ENCODE measurements around the gene PRSS36. TPM values are rescaled to one million over a fixed set of nuclear protein-coding genes. Genes with fewer than 3 reads are reported as not detected.

The PRSS36 gene
- total RNA-seq (under 1 TPM; 0.09 to 0.50 TPM), polyA plus RNA-seq (1 to 10 TPM in 1 of 2 donors, under 1 TPM in 1; 0.74 to 2.1 TPM)

DNA sequence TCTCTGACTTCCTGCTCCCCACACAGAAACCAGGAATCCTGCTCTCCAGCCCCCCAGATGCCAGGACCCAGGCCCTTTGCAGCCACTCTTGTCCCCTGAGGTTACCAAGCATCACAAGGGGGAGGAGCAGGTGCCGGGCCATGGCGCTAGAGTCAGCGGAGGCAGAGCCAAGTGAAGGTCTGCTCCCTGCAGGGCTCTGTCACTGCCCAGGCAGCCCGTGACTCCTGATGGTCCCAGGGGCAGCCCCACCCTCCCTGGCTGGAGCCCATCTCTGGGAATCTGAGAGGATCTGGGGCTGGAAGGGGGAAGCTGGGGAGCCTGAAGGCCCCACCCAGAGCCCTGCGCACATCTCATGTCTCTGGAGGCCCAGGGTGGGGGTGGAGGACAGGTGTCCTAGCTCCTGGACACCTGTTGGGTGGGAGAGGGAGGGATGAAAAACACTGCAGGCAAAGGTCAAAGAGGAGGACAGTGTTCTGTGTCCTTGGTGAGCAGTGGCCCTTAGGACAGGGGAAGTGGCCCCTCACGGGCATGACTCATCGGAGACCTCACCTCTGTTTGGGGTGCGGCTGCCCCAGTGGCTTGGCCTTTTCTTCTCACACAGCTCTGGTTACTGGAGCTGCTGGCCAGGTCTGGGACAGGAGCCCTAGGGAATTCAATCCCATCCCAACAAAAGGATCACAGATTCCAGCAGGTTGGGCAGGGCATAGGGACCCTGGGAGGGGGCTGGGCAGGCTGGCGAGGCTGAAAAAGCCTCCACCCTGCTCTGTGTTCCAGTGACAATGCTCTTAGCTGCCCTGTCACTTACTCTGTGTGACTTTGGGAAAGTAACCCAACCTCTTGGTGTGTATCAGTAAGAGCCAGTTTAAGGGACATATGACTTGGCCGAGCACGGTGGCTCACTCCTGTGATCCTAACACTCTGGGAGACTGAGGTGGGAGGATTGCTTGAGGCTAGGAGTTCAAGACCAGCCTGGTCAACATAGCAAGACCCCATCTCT, at the start of gene PRSS36:
PRSS36 (minus strand) TSS at position 173 of the 997 bp plus-strand sequence; CDS start at position 142, 31 bp downstream.
- no peaks in the 10 kb centered on the region for H3K9me3 ChIP-seq (ENCODE audit: control insufficient read depth in 4 of 4, low read length in 3 of 4)
- no peak within 1 kb of the TSS for H3K27ac ChIP-seq (ENCODE audit: low read depth in 1 of 2, low read length in 2 of 2)
- H3K36me3 ChIP-seq (ENCODE audit: control insufficient read depth in 4 of 4, insufficient read depth in 3 of 4, low read depth in 1 of 4, low read length in 3 of 4), result no peaks in the 10 kb centered on the region
- H3K27me3 ChIP-seq (ENCODE audit: control insufficient read depth in 4 of 4, insufficient read depth in 4 of 4, low read length in 3 of 4), result no peaks in the 10 kb centered on the region
- H3K4me3 ChIP-seq (ENCODE audit: low read depth in 1 of 3, low read length in 3 of 3), result no peak within 1 kb of the TSS
- H3K9ac ChIP-seq (ENCODE audit: low read depth in 1 of 2, low read length in 2 of 2), result no peak within 1 kb of the TSS
- H3K4me1 ChIP-seq (ENCODE audit: control insufficient read depth in 4 of 4, insufficient read depth in 4 of 4, low read length in 3 of 4), result peaks cover 0 to 5% (median 2%) of the 10 kb centered on the region in 4 donors
- no peak for DNase-seq (ENCODE audit: low spot score)
- TF ChIP-seq, protein P1, sequence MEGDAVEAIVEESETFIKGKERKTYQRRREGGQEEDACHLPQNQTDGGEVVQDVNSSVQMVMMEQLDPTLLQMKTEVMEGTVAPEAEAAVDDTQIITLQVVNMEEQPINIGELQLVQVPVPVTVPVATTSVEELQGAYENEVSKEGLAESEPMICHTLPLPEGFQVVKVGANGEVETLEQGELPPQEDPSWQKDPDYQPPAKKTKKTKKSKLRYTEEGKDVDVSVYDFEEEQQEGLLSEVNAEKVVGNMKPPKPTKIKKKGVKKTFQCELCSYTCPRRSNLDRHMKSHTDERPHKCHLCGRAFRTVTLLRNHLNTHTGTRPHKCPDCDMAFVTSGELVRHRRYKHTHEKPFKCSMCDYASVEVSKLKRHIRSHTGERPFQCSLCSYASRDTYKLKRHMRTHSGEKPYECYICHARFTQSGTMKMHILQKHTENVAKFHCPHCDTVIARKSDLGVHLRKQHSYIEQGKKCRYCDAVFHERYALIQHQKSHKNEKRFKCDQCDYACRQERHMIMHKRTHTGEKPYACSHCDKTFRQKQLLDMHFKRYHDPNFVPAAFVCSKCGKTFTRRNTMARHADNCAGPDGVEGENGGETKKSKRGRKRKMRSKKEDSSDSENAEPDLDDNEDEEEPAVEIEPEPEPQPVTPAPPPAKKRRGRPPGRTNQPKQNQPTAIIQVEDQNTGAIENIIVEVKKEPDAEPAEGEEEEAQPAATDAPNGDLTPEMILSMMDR (IDR thresholded peaks at IDR 0.05; ENCODE audit: low read depth, low read length, missing input control), result no peak
- TF ChIP-seq, protein P2, sequence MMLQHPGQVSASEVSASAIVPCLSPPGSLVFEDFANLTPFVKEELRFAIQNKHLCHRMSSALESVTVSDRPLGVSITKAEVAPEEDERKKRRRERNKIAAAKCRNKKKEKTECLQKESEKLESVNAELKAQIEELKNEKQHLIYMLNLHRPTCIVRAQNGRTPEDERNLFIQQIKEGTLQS (IDR thresholded peaks at IDR 0.05), result no peak
- TF ChIP-seq RAD21 (IDR thresholded peaks at IDR 0.05), result no peak
- TF ChIP-seq RXRA (IDR thresholded peaks at IDR 0.05), result no peak
- TF ChIP-seq TAF1 (conservative IDR thresholded peaks at IDR 0.05), result no peak
- no peak for TF ChIP-seq NR2F2 (IDR thresholded peaks at IDR 0.05)
- 86% methylated on average over 11 of the region's 11 CpGs for WGBS

DNA sequence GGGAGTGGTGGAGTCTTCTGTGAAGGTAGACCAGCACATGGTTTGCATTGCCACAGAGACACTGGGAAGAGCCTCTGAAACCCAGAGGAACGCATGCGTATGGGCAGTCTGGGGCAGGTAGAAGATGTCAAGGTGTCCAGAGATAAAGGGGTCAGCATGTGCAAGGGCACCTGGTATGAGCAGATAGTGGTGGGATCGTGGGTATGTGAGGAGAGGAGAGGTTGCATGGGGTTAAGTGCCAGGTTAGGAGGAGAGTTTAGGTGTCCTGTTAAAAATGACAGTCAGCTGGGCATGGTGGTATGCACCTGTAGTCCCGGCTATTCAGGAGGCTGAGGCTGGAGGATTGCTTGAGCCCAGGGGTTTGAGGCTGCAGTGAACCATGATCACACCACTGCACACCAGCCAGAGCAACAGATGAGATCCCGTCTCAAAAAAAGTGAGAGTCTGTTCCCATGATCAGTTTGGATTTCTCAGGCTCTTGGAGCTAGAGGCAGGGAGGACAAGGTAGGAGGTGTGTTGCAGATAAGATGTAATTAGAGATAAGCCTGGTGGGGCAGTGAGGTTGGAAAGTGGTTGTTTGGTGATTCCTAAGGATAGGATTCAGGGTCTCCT, 49.7 kb upstream of the PRSS36 start:
- Histone ChIP-seq H3K4me3 (ENCODE audit: low read depth in 1 of 3, low read length in 3 of 3) (no peak overlapping the region), H3K9me3 (ENCODE audit: control insufficient read depth in 4 of 4, low read length in 3 of 4) (no peaks in the 10 kb centered on the region), H3K4me1 (ENCODE audit: control insufficient read depth in 4 of 4, insufficient read depth in 4 of 4, low read length in 3 of 4) (peaks cover 0 to 24% (median 13%) of the 10 kb centered on the region in 4 donors), H3K36me3 (ENCODE audit: control insufficient read depth in 4 of 4, insufficient read depth in 3 of 4, low read depth in 1 of 4, low read length in 3 of 4) (peaks cover 6 to 15% (median 7%) of the 10 kb centered on the region in 4 donors), H3K27me3 (ENCODE audit: control insufficient read depth in 4 of 4, insufficient read depth in 4 of 4, low read length in 3 of 4) (no peaks in the 10 kb centered on the region), H3K27ac (ENCODE audit: low read depth in 1 of 2, low read length in 2 of 2) (no peak overlapping the region), H3K9ac (ENCODE audit: low read depth in 1 of 2, low read length in 2 of 2) (no peak overlapping the region)
- no peak for TF ChIP-seq RAD21 (IDR thresholded peaks at IDR 0.05)
- no peak for TF ChIP-seq RXRA (IDR thresholded peaks at IDR 0.05)
- TF ChIP-seq FOXA1 (IDR thresholded peaks at IDR 0.05), result no peak
- TF ChIP-seq YY1 (IDR thresholded peaks at IDR 0.05), result no peak
- TF ChIP-seq HNF4G (IDR thresholded peaks at IDR 0.05), result no peak
- DNase-seq (ENCODE audit: low spot score), result no peak
- 94% methylated on average over 5 of the region's 5 CpGs for WGBS

DNA sequence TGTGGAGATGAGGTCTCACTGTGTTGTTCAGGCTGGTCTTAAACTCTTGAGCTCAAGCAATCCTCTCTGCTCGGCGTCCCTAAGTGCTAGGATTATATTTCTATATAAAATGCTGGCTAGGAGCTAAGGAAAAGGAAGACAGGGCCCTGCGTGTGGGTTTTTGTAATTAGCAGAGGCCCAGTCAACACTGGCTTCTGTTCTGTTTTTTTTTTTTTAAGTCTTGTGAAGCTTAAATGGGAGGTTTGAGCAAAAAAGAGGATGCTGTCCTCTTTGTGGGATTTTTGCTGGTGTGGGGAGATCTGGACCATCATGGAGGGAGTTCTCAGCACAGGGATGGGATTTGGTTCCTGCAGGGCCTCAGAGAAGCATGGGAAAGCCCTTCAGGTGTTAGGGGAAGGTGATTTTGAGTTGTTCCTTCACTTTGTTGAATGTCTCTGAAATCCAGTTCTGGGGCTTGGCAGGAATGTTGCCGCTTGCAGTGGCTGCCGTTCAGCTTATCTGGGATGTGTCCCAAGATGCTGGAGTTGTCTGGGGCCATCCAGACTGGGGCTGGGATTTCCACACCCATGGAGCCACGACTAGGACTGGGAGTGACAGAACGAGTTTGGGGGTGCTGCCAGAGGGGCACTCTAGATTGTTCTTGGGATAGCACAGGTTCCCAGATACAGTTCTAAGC, 48.5 kb upstream of the PRSS36 start:
- H3K4me1 ChIP-seq (ENCODE audit: control insufficient read depth in 4 of 4, insufficient read depth in 4 of 4, low read length in 3 of 4), result peaks cover 0 to 24% (median 13%) of the 10 kb centered on the region in 4 donors
- peaks cover 8 to 16% (median 12%) of the 10 kb centered on the region in 4 donors for H3K36me3 ChIP-seq (ENCODE audit: control insufficient read depth in 4 of 4, insufficient read depth in 3 of 4, low read depth in 1 of 4, low read length in 3 of 4)
- H3K4me3 ChIP-seq (ENCODE audit: low read depth in 1 of 3, low read length in 3 of 3), result no peak overlapping the region
- no peaks in the 10 kb centered on the region for H3K27me3 ChIP-seq (ENCODE audit: control insufficient read depth in 4 of 4, insufficient read depth in 4 of 4, low read length in 3 of 4)
- H3K9ac ChIP-seq (ENCODE audit: low read depth in 1 of 2, low read length in 2 of 2), result no peak overlapping the region
- WGBS, result 70% methylated on average over 7 of the region's 7 CpGs
- no peak overlapping the region for H3K27ac ChIP-seq (ENCODE audit: low read depth in 1 of 2, low read length in 2 of 2)
- TF ChIP-seq RAD21 (IDR thresholded peaks at IDR 0.05) (no peak), FOXA1 (IDR thresholded peaks at IDR 0.05) (no peak), SP1 (IDR thresholded peaks at IDR 0.05) (no peak), HNF4A (conservative IDR thresholded peaks at IDR 0.05) (no peak), RXRA (IDR thresholded peaks at IDR 0.05) (no peak), NR2F2 (IDR thresholded peaks at IDR 0.05) (no peak)
- TF ChIP-seq, protein P1 (IDR thresholded peaks at IDR 0.05; ENCODE audit: low read depth, low read length, missing input control), result no peak
- TF ChIP-seq, protein P3, sequence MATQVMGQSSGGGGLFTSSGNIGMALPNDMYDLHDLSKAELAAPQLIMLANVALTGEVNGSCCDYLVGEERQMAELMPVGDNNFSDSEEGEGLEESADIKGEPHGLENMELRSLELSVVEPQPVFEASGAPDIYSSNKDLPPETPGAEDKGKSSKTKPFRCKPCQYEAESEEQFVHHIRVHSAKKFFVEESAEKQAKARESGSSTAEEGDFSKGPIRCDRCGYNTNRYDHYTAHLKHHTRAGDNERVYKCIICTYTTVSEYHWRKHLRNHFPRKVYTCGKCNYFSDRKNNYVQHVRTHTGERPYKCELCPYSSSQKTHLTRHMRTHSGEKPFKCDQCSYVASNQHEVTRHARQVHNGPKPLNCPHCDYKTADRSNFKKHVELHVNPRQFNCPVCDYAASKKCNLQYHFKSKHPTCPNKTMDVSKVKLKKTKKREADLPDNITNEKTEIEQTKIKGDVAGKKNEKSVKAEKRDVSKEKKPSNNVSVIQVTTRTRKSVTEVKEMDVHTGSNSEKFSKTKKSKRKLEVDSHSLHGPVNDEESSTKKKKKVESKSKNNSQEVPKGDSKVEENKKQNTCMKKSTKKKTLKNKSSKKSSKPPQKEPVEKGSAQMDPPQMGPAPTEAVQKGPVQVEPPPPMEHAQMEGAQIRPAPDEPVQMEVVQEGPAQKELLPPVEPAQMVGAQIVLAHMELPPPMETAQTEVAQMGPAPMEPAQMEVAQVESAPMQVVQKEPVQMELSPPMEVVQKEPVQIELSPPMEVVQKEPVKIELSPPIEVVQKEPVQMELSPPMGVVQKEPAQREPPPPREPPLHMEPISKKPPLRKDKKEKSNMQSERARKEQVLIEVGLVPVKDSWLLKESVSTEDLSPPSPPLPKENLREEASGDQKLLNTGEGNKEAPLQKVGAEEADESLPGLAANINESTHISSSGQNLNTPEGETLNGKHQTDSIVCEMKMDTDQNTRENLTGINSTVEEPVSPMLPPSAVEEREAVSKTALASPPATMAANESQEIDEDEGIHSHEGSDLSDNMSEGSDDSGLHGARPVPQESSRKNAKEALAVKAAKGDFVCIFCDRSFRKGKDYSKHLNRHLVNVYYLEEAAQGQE (IDR thresholded peaks at IDR 0.05), result no peak
- H3K9me3 ChIP-seq (ENCODE audit: control insufficient read depth in 4 of 4, low read length in 3 of 4), result no peaks in the 10 kb centered on the region
- DNase-seq (ENCODE audit: low spot score), result no peak

Data from liver (tissue), 9 donors.